ENCODE data around the gene SYT14.

DNA sequence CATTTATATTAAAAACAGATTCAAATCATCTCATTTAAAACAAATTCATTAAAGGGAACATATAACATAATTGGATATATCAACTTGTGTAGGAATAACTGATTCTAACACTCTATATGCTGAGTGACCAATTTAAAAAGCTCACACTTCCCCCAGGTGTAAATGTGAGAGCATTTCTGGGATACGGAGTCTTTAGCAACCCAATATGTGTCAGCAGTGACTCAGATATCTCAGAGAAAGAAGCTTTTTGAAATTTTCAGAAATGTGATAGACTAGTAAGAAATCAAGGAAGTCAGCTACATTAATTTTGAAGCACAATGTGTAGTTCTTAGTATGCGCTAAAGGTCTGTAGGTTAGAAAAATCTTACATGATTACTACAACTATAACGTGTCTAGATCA is 206.7 kb downstream of the SYT14 start:
- TF ChIP-seq CTCF (IDR thresholded peaks at IDR 0.05; ENCODE audit: low read depth, low read length) = no peak
- no peak for TF ChIP-seq EZH2phosphoT487 (IDR thresholded peaks at IDR 0.05; ENCODE audit: low read depth)
